SK-N-SH treated with all-trans-retinoic acid at 6 μM for 48 hours (cell line): ENCODE measurements around the gene PNPLA7.
"Not testable (repeated sequence)": the region's sequence is repeated elsewhere in the genome, so short reads cannot be mapped to it uniquely, and the experiment has no call there.

ENCODE experiments used
- PATZ1 ChIP-seq: fragments of 250-450 bp; sonication (Bioruptor Pico); IDR thresholded peaks from 2 replicates; pipeline ENCODE4 v1.8.0; 2020; ENCODE audit warnings: mild to moderate bottlenecking, moderate library complexity, borderline replicate concordance
- PPARA ChIP-seq: fragments of 250-450 bp; sonication (Bioruptor Pico); IDR thresholded peaks from 2 replicates; pipeline ENCODE4 v1.5.0; 2020; ENCODE audit warnings: mild to moderate bottlenecking, borderline replicate concordance
- RARB ChIP-seq: fragments of 250-450 bp; sonication (Bioruptor Pico); IDR thresholded peaks from 2 replicates; pipeline ENCODE4 v1.8.0; 2021; ENCODE audit warnings: mild to moderate bottlenecking, moderate library complexity
- TOX ChIP-seq: fragments of 250-450 bp; sonication (Bioruptor Pico); IDR thresholded peaks from 2 replicates; pipeline ENCODE4 v1.8.0; 2021; ENCODE audit warnings: mild to moderate bottlenecking, moderate library complexity, borderline replicate concordance
- TF ChIP-seq, protein P1 (sequence below): fragments of 250-450 bp; sonication (Bioruptor Pico); IDR thresholded peaks from 2 replicates; pipeline ENCODE4 v1.5.0; 2020; ENCODE audit warnings: mild to moderate bottlenecking, moderate library complexity

- TF ChIP-seq TOX, PATZ1, RARB, PPARA (CRISPR knock-in tag): not testable (repeated sequence)
- TF ChIP-seq, protein P1, sequence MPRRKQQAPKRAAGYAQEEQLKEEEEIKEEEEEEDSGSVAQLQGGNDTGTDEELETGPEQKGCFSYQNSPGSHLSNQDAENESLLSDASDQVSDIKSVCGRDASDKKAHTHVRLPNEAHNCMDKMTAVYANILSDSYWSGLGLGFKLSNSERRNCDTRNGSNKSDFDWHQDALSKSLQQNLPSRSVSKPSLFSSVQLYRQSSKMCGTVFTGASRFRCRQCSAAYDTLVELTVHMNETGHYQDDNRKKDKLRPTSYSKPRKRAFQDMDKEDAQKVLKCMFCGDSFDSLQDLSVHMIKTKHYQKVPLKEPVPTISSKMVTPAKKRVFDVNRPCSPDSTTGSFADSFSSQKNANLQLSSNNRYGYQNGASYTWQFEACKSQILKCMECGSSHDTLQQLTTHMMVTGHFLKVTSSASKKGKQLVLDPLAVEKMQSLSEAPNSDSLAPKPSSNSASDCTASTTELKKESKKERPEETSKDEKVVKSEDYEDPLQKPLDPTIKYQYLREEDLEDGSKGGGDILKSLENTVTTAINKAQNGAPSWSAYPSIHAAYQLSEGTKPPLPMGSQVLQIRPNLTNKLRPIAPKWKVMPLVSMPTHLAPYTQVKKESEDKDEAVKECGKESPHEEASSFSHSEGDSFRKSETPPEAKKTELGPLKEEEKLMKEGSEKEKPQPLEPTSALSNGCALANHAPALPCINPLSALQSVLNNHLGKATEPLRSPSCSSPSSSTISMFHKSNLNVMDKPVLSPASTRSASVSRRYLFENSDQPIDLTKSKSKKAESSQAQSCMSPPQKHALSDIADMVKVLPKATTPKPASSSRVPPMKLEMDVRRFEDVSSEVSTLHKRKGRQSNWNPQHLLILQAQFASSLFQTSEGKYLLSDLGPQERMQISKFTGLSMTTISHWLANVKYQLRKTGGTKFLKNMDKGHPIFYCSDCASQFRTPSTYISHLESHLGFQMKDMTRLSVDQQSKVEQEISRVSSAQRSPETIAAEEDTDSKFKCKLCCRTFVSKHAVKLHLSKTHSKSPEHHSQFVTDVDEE: not testable (repeated sequence)
Measured at GRCh38 chr9:137553654-137554053, 3.5 kb upstream of the PNPLA7 start.
